HG03442 (cell line): Measurements from ENCODE around the gene TBC1D22A.
"Not testable (repeated sequence)": the region's sequence is repeated elsewhere in the genome, so short reads cannot be mapped to it uniquely, and the experiment has no call there.

Experiments
- ATAC-seq: cut with Tn5 transposase; IDR thresholded peaks from one replicate; pipeline ENCODE4 v1.9.1; 2021; ENCODE audit warnings: mild to moderate bottlenecking, moderate library complexity; ENCODE audit not compliant: unreplicated experiment

The TBC1D22A gene

DNA sequence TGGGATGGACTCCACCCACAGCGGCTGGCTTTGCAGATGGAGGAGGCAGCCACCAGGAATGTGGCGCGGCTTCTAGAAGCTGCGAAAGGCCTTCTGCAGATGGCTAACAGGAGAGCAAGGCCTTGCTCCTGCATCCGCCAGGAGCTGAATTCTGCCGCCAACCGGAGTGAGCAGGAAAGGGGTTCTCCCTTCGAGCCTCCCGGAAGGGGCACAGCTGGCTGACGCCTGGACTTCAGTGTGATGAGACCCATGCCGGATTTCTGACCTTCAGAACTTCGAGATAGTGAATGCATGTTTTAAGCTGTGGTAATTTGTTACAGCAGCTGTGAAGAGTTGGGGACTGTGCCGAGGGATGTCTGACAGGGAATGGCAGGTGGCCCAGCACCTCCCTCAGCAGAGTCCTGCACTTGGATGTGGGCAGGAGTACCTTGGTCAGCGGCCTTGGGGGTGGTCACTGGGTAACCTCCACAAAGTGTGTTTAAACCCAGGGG is 7.7 kb downstream of the TBC1D22A start:
- no peak for ATAC-seq

DNA sequence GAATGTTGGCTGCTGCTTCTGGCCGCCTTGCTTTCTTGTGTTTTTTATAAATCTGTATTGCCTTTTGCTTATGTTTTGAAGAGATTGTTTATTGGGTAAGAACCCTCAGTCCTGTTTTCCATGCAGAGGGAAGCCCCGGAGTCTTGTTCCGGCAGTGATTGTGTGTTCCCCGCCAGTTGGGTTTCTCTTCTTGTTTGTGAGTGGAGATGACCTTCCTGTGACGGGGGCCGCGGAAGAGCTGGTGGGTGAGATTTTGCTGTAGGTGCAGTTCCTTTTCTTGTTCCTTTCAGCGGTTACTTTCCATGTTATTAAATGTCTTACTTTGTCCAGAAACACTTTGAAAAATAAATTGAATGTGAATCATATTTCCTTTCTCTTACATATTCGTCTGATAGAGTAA is 8.3 kb downstream of the TBC1D22A start:
- ATAC-seq = no peak

DNA sequence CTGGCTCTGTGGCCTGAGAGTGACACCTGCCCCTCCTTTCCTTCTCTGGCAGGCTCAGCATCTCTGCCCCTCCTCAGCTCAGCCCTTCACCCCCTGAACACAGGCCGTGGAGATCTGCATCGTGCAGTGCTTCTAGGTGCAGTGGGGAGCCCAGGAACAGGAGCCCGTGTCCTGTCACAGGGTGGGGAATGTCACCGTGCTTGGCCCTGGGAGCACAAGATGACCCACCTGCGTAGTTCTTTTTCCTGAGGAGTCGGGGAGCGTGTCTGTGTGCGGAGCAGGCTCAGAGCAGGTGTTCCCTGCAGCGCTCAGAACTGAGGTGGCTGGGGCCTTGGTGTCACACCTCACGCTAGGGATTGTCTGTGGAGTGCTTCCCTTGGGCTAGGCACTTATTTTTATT is 10.6 kb downstream of the TBC1D22A start:
- ATAC-seq = no peak

DNA sequence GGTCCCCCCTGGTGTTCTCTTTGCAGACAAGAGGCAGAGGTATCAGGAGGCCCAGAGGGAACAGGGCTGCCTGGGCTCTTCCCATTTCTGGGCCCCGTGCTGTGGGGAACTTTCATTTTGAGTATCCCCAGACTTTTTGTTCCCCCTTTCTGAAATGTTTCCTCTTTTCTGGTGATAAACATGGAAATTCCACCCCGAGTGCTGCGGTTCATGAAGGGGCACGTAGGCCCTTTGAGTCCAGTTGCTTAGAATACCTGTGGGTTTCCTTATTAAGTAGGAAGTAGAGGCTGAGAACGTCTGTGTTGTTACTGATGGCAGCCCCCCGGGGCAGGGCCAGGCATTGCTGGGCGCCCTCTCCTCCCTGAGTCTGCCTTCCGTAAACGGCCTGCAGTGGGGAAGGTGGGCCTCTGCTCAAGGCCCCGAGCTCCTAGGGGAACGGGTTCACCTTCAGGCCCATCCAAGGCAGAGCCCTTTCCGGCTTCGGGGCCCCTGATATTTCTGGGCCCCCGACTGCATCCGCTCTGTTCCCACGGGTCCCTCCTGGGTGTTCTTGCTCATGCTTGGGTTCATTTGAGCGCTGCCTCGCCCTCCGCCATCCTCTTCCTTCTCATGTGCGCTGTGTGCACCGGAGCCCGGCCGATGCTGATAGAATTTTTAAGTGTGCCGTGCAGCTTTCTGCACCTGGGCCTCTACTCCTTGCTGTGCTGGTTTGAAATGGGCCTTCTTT is 12.0 kb downstream of the TBC1D22A start:
- peak; percentile 18 for ATAC-seq

DNA sequence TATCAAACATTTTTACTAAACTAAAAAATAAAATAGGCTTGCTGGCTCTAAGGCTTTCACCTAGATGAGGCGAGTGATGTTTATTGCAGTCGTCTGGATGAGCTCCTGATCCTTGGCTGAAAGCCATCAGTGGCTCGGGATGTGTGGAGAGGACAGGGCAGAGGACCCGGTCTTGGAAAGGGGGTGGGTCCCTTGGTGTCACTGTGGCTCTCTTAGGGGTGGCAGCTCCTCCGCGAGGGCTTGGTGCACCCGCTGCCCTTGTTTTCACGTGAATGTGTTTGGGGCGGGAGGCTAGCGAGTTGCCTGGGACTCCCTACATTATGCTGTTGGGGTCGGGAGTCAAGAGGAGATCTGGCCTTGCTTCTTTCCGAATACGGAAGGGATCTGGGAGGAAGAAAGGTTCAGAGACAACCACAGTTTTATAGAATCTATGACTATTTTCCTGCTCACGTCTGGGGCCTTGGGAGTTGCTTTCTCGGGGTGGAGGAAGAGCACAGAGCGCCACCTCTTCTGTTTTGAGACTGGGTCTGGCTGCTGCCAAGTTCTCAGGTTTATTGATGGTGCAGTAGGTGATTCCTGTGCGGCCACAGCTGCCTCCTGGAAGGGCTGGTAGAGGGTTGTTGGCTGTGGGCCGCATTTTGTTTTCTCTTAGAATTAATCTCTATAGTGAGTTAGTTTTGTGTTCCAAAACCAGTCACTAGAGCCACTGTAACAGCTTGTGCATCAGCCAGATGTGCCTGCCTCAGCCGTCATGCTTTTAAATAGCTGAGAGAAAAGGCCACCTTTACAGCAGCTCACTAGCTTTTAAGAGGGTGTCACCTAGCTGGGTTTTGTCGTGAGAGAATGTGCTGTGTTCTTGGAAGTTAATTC is 12.8 kb downstream of the TBC1D22A start:
- no peak for ATAC-seq

DNA sequence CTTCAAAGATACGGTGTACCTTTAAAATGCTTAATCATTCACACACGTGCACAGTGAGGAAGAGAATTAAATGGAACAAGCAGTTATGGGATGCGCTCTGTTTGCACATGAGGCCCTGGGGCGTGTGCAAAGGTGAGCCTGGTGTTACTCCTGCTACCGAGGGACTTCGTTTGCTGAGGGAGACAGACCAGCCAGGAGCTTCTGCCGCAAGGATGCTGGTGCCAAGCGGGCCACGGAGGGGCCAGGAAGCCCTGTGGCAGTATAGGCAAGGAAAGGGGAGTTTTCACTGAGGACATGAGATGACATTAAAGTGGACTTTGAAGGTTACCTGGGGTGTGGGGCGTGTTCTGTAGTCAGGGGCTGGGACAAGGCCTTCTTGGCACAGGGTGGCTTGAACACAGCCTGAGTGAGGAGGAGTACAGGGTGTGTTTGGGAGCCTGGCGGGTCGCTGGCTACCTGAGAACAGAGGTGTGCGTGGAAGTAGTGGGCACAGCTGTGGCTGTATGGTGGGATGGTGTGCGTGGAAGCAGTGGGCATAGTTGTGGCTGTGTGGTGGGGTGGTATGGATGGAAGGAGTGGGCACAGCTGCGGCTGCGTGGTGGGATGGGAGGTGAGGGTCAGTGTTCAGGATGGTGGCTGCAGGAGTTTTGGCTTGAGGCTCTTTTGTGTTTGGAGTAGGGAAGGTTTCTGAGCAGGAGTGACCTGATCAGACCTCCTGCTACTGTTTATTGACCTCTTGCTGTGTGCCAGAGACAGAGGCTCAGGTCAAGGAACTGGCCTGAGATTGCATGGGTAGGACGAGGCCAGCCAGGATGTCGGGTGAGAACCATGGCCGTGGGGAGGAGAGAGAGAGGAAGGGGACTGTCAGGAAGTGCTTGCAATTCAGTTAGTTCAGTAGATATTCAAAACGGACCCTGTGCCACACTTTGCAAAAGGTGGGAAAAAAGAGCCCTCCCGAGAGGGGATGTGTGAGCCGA is 13.7 kb downstream of the TBC1D22A start:
- no peak for ATAC-seq

DNA sequence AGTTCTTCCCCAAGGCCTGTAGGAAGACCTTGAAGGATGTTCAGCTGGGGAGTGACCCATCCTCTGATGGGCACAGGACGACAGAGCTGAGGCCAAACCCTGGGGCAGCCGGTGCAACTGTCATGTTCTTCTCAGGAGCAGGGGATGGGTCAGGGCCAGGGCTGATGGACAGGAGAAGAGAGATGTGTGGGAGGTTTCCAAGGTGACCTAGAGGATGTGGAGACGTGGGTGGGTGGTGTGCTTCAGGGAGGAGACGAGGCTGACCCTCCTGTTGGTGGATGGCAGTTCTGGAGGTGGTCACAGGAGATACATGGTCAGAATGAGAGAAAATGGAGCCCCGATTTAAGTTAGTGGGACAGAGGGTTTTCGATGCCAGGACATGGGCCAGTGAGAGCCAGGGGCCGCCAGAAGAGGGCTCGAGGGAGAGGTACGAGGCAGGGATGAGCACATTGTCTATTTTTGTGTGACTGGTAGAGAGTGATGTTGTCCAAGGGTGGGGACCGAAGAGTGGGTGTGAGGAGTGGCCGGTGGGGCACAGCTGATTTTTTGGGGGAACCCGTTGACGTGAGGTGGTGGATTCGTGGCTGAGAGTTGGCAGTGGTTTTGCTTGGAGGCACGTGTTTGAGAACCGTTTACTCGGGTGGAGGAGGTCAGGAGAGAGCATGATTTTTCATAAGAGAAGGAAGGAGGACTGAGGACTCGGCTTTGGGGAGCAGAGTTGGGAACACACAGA is 14.6 kb downstream of the TBC1D22A start:
- no peak for ATAC-seq

DNA sequence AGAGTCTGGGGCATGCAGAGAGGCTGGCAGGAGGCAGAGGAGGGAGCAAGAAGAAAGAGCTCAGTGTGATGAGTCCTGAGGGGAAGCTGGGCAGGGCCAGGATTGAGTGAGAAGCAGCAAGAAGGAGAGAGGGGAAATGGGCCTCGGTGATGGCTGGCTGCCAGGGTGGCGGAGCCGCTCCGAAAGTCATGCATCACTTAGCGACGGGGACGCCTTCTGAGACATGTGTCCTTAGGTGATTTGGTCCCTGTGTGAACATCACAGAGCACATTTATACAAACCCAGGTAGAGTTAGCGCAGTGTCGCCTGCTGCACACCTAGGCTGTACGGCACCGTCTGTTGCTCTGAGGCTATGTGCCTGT is 15.1 kb downstream of the TBC1D22A start:
- ATAC-seq = no peak

DNA sequence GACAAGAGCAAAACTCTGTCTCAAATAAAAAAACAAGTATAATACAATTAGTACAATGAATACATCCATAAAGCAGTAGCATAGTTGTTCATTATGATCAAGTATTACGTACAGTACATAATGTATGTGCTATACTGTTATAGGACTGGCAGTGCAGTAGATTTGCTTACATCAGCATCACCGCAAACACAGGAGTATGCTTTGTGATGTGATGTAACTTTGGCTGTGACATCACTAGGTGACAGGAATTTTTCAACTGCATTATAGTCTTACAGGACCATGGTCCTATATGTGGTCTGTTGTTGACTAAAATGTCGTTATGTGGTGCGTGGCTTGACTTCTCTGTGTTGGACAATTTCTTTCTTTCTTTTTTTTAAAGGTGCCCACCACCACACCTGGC is 16.6 kb downstream of the TBC1D22A start:
- no peak for ATAC-seq

DNA sequence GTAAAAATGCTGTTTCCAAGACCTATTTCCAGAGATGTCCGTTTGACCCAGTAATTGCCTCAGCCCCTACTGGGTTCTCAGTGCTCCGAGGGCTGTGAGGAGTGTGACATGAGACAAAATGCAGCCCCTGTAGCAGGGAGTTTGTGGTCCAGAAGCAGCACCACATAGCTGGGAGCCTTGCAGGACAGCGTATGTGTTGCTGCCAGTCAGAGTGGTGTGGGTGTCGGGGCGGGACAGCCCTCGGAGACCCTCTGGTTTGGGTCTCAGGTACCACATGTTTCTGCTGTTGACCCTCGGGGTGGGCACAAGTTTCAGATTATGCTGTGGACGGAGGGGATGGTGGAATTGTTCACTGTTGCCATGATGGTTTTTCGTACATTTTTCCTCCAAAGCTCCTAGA is 17.2 kb downstream of the TBC1D22A start:
- ATAC-seq = no peak

DNA sequence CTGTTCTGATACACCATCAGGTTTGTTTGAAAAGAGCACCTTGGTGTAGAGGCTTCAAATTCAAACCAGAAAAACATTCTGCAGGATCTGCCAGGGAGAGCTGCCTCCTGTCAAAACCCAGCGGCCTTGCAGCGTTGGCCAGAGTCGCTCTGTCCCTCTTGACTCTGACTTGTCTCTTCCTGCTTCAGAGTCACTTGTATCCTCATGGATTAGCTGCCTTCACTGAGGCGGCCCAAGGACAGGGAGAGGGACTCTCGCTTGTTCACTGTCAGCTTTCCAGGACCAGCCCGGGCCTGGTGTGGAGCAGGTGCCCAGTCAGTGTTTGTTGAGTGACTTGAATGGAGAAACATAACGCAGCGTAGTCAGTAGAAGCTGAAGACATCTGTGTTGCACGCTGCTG is 18.0 kb downstream of the TBC1D22A start:
- ATAC-seq = no peak

DNA sequence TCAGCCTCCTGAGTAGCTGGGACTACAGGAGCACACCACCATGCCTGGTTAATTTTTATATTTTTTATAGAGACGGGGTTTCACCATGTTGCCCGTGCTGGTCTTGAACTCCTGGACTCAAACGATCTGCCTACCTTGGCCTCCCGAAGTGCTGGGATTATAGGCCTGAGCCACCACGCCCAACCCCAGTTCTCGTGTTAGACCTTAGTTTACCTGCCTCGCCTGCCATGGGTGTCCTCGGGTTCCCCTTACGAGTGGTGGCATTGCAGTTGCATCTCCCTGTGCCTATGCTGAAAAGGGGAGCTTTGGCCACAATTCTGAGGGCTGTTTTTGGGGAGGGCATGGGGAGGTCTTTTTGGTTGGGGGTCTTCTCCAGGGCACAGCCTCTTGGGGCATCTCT is 18.8 kb downstream of the TBC1D22A start:
- ATAC-seq = no peak

DNA sequence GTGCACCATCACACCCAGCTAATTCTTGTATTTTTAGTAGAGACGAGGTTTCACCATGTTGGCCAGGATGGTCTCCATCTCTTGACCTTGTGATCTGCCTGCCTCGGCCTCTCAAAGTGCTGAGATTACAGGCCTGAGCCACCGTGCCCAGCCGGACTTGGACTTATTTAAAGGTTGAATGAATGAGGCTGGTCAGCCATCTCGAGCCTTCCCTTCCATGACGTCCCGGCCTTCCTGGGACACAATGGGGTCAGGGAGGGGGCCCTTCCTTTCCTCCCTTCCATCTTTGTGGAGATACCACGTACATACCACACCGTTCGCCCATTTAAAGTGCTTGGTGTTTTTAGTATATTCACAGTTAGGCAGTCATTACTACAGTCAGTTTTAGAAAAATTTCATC is 19.8 kb downstream of the TBC1D22A start:
- not testable (repeated sequence) for ATAC-seq

DNA sequence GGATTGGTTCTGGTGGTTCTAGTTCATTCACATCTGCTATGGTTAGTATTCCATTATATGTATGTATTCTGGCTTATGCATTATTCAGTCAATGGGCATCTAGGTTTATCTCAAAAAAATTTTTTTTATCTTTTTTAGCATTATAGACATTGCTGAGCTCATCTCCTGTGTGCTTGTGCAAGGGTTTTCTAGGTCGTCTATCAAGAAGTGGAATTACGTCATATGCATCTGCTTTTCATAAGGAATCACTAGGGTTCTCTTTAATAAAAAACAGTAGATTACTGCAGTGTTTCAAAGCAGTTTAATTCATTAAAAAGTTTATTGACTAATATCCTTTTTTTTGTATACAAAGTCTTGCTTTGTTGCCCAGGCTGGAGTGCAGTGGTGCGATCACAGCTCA is 21.3 kb downstream of the TBC1D22A start:
- ATAC-seq = no peak

DNA sequence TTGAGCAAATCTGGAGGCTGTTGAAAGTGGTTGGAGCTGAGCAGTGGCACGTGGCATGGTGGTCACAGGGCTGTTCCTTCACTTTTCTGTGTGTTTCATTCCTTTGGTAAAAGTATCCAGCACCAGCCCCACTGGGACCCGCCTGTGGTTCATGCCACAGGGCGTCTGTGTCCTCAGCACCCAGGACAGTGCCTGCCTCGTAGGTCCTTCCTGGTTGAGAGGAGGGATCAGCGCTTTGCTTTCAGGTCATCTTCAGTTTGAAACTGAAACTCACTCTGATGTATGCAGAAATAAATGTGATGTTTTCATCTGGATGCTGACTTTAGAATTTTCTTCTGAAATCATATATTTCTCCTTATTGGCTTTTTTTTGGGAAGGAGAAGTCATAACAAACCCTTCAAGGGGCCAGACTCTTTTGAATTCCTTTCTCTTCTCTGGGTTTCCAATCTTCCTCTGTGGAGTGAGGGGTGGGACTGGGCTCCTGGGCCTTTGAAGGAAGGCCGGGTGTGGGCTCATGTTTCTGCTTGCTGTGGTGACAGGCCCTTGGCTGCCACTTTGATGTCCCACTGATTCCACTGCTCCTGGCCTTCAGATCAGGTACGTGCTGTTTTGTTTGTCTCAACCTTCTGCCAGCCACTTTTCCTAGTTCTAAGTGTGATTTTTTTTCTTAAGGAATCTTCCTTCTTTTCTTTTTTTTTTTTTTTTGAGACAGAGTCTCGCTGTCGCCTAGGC is 26.2 kb downstream of the TBC1D22A start:
- no peak for ATAC-seq

DNA sequence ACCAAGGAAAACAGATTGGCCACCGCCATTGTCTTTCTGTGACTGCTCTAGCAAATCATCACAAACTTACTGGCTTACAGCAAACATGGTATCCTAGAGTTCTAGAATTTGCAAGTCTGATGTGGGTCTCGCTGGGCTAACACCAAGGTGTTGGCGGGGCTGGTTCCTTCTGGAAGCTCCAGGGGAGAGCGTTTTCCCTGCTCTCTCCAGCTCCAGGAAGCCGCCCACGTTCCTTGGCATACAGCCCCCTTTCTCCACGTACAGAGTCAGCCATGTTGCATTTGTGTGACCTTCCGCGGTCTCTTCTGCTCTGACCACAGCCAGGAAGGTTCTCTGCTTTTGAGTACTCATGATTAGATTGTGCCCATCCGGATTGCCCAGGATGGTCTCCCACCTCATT is 27.5 kb downstream of the TBC1D22A start:
- no peak for ATAC-seq

DNA sequence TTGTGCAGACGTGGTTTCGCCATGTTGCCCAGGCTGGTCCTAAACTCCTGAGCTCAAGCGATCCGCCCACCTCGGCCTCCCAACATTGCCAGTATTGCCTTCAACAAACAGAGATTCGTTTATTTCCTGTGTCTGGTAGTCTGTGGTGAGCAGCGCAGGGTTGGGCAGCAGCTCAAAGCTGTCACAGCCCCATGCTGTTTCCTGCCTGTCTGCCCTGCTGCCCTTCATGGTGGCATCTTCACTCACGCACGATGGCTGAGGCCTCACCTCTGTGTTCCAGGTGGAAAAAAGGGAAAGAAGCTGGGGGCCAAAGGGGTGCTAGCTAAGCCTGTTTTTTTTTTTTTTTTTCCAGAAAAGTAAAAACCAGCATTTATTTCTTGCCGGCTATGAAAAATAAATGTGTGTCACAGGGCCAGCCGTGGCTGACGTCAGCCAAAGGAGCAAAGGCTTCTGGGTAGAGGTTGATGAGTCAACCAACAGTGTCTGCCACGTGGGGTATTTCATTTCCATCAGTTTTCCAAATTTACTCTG is 28.8 kb downstream of the TBC1D22A start:
- no peak for ATAC-seq

DNA sequence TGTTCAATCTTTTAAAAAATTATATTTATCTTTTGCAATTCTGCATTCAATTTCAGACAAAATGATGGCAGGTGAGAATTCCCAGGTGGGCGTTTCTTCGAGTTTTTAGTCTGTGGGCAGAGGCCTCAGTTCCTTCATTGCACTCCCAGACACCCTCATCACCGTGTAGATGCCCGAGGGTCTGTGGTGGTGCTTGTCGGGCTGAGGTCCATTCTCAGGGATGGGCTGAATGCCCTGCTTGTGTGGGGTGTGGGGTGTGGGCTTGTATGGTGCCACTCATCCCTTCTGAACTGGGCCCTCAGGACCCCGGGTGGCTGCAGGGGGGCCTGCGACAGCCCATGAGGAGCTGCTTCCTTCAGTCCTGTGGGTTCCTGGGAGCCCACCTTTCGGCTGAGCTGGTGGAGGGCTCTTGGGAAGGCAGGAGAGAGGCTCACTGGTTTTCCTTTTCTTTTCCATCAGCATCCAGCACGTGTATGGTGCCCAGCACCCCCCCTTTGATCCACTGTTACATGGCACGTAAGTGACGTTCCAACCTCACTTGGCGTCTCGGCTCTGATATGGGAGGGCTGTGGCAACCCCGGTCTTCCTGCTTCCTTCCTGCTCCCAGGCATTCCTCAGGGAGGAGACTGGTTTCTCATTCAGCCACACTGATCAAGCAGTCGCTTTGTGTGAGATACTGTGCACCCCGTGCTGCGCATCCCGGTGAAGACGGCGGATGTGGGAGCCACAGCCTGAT is 29.8 kb downstream of the TBC1D22A start:
- no peak for ATAC-seq

DNA sequence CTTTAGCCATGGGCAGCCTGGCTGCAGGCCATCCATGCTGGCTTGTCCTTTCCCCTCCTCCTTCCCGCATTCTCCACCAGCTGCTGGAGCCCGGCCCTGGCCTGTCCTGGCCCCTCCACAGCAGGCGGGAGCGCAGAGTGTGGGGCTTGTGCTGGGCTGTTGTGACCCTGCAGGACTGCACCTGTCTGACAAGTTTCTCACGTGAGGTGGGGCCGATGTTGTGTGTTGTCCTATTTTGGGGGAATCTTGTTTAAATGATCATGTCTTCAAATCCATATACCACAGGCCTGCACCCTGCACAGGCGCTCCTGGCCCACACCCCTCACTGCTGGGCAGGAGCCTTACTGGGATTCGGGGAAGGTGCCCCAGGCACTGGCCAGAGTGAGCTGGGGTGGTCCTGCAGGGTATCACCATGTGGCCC is 30.4 kb downstream of the TBC1D22A start:
- ATAC-seq = no peak
